GM18909 (cell line): Measurements from ENCODE around the gene IRF1.

Experiments used
- ATAC-seq: cut with Tn5 transposase; IDR thresholded peaks from one replicate; pipeline ENCODE4 v1.9.1; 2021; ENCODE audit warnings: mild to moderate bottlenecking; ENCODE audit not compliant: unreplicated experiment, poor library complexity

Gene IRF1

GRCh38 chr5:132463811-132464155, 26.8 kb downstream of the IRF1 start:
- no peak for ATAC-seq

GRCh38 chr5:132462856-132463745, 27.5 kb downstream of the IRF1 start:
- no peak for ATAC-seq

GRCh38 chr5:132462333-132462732, 28.2 kb downstream of the IRF1 start:
- no peak for ATAC-seq

- ATAC-seq = no peak
Measured at GRCh38 chr5:132461569-132462070, 29.0 kb downstream of the IRF1 start.

- no peak for ATAC-seq
Measured at GRCh38 chr5:132460846-132461568, 29.6 kb downstream of the IRF1 start.

- no peak for ATAC-seq
Measured at GRCh38 chr5:132459983-132460838, 30.4 kb downstream of the IRF1 start.

- no peak for ATAC-seq
Measured at GRCh38 chr5:132459031-132459982, 31.3 kb downstream of the IRF1 start.

GRCh38 chr5:132458651-132459030, 31.9 kb downstream of the IRF1 start:
- ATAC-seq = peak; percentile 56

- ATAC-seq = no peak
Measured at GRCh38 chr5:132458226-132458560, 32.4 kb downstream of the IRF1 start.

- peak; percentile 4 for ATAC-seq
Measured at GRCh38 chr5:132457371-132458225, 33.0 kb downstream of the IRF1 start.

- ATAC-seq = peak; percentile 24
Measured at GRCh38 chr5:132456987-132457361, 33.6 kb downstream of the IRF1 start.

GRCh38 chr5:132456296-132456986, 34.1 kb downstream of the IRF1 start:
- ATAC-seq = peak; percentile 55

- no peak for ATAC-seq
Measured at GRCh38 chr5:132455614-132456115, 34.9 kb downstream of the IRF1 start.

GRCh38 chr5:132454361-132454760, 36.2 kb downstream of the IRF1 start:
- ATAC-seq = no peak

- no peak for ATAC-seq
Measured at GRCh38 chr5:132451387-132451786, 39.2 kb downstream of the IRF1 start.

- ATAC-seq = no peak
Measured at GRCh38 chr5:132449060-132449459, 41.5 kb downstream of the IRF1 start.

GRCh38 chr5:132447196-132447595, 43.4 kb downstream of the IRF1 start:
- no peak for ATAC-seq

- no peak for ATAC-seq
Measured at GRCh38 chr5:132446621-132447020, 44.0 kb downstream of the IRF1 start.
